GM23338 (cell line): ENCODE measurements around the gene ZNF292. TPM values are rescaled to one million over a fixed set of nuclear protein-coding genes. Genes with fewer than 3 reads are reported as not detected.

Experiments used
- ATAC-seq: fragments of 200-7000 bp; cut with Tn5 transposase; 3 replicates; pipeline ENCODE4 v1.9.1; 2020
- DNase-seq: peaks from one replicate; pipeline ENCODE4 v3.0.0-alpha.2; 2015; ENCODE audit warnings: low spot score
- H2AFZ ChIP-seq: fragments of 200-600 bp; sonication (generic); 2 replicates; pipeline ENCODE4 v1.8.0; 2016; ENCODE audit warnings: antibody characterized with exemption, mild to moderate bottlenecking, moderate library complexity
- H3F3A ChIP-seq: fragments of 200-600 bp; sonication (generic); replicated peaks from 2 replicates; pipeline ENCODE4 v1.8.0; 2017; ENCODE audit warnings: antibody characterized with exemption, mixed run types, low read depth
- H3K27ac ChIP-seq: fragments of 200-600 bp; sonication (generic); 2 replicates; pipeline ENCODE4 v1.6.1; 2016; ENCODE audit warnings: low read depth
- H3K27me3 ChIP-seq: fragments of 200-600 bp; sonication (generic); 2 replicates; pipeline ENCODE4 v1.8.0; 2016; ENCODE audit warnings: mild to moderate bottlenecking, mixed run types, moderate library complexity; ENCODE audit not compliant: insufficient read depth
- H3K36me3 ChIP-seq: fragments of 200-600 bp; sonication (generic); 2 replicates; pipeline ENCODE4 v1.8.0; 2016; ENCODE audit warnings: mild to moderate bottlenecking; ENCODE audit not compliant: insufficient read depth
- H3K4me1 ChIP-seq: fragments of 200-600 bp; sonication (generic); 2 replicates; pipeline ENCODE4 v1.8.0; 2016; ENCODE audit warnings: mild to moderate bottlenecking, moderate library complexity; ENCODE audit not compliant: insufficient read depth
- H3K4me2 ChIP-seq: fragments of 200-600 bp; sonication (generic); 2 replicates; pipeline ENCODE4 v1.7.1; 2017; ENCODE audit warnings: mixed run types
- H3K4me3 ChIP-seq: fragments of 200-600 bp; sonication (generic); 2 replicates; pipeline ENCODE4 v1.6.1; 2016; ENCODE audit warnings: mixed run types
- H3K79me2 ChIP-seq: fragments of 200-600 bp; sonication (generic); replicated peaks from 2 replicates; pipeline ENCODE4 v1.8.0; 2017; ENCODE audit warnings: mild to moderate bottlenecking; ENCODE audit not compliant: insufficient read depth
- H3K9me2 ChIP-seq: fragments of 200-600 bp; sonication (generic); 2 replicates; pipeline ENCODE4 v1.8.0; 2017; ENCODE audit not compliant: insufficient read depth
- H4K20me1 ChIP-seq: fragments of 200-600 bp; sonication (generic); replicated peaks from 2 replicates; pipeline ENCODE4 v1.8.0; 2017; ENCODE audit warnings: mild to moderate bottlenecking; ENCODE audit not compliant: insufficient read depth
- H3K27ac Mint-ChIP-seq: 2 replicates; pipeline ENCODE4 v1.8.0; 2020; ENCODE audit warnings: inconsistent platforms, mild to moderate bottlenecking, moderate library complexity, mixed read lengths
- H3K27me3 Mint-ChIP-seq: 3 replicates; pipeline ENCODE4 v1.8.0; 2022; ENCODE audit warnings: low read depth, mild to moderate bottlenecking, moderate library complexity, mixed read lengths, inconsistent platforms; ENCODE audit not compliant: insufficient read depth, poor library complexity
- H3K36me3 Mint-ChIP-seq: 3 replicates; pipeline ENCODE4 v1.8.0; 2021; ENCODE audit warnings: low read depth, mild to moderate bottlenecking, inconsistent platforms, moderate library complexity, mixed read lengths
- H3K4me1 Mint-ChIP-seq: 3 replicates; pipeline ENCODE4 v1.8.0; 2020; ENCODE audit warnings: mild to moderate bottlenecking, inconsistent platforms, mixed read lengths
- H3K4me3 Mint-ChIP-seq: 3 replicates; pipeline ENCODE4 v1.8.0; 2021; ENCODE audit warnings: moderate library complexity, mild to moderate bottlenecking, inconsistent platforms, mixed read lengths
- H3K9me3 Mint-ChIP-seq: 3 replicates; pipeline ENCODE4 v1.8.0; 2020; ENCODE audit warnings: moderate library complexity, mild to moderate bottlenecking, inconsistent platforms, mixed read lengths
- EZH2 ChIP-seq: fragments of 200-600 bp; sonication (generic); IDR thresholded peaks from one replicate; pipeline ENCODE4 v1.8.0; 2017; ENCODE audit warnings: antibody characterized with exemption, mild to moderate bottlenecking, low read depth; ENCODE audit not compliant: unreplicated experiment
- ZNF114 ChIP-seq: fragments of 250-450 bp; sonication (Bioruptor Pico); IDR thresholded peaks from 2 replicates; pipeline ENCODE4 v1.5.0; 2020; ENCODE audit warnings: mild to moderate bottlenecking, moderate library complexity
- polyA plus RNA-seq: library from polyadenylated mRNA; unstranded; fragments of >200 nt; fragmentation: Nextera tagmentation; extraction: Ambion mirVana; gene quantifications from 2 replicates; pipeline ENCODE4 v1.2.1, GENCODE V29; 2016
- total RNA-seq: library from RNA; depleted of rRNA; stranded (reverse); fragments of >200 nt; shearing (Covaris generic); gene quantifications from 2 replicates; pipeline ENCODE4 v1.2.3, GENCODE V29; 2014
- TF ChIP-seq, protein P1 (sequence below): fragments of 250-450 bp; sonication (Bioruptor Pico); IDR thresholded peaks from 2 replicates; pipeline ENCODE4 v1.5.0; 2020; ENCODE audit warnings: mild to moderate bottlenecking, moderate library complexity
- TF ChIP-seq, protein P2 (sequence below): IDR thresholded peaks from one replicate; pipeline ENCODE4 v1.6.1; 2018; ENCODE audit warnings: antibody characterized with exemption; ENCODE audit not compliant: unreplicated experiment

Gene ZNF292
- total and polyA plus RNA-seq, 2 experiments from 2014 or later = 45.7 to 67.9 TPM

DNA sequence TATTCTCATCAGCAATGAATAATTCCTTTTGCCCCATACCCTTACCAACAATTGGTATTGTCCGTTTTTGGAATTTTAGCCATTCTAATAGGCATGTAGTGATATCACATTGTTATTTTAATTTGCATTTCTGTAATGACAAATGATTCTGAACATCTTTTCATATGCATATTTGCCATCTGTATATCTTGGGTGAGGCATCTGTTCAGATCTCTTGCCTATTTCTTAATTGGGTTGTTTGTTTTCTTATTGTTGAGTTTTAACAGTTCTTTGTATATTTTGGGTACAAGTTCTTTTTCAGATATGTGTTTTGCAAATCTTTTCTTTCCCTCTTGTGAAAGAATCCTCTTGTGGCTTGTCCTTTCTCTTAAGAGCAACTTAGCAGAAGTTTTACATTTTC, 69.6 kb downstream of the ZNF292 start (continued):
- TF ChIP-seq, protein P1, sequence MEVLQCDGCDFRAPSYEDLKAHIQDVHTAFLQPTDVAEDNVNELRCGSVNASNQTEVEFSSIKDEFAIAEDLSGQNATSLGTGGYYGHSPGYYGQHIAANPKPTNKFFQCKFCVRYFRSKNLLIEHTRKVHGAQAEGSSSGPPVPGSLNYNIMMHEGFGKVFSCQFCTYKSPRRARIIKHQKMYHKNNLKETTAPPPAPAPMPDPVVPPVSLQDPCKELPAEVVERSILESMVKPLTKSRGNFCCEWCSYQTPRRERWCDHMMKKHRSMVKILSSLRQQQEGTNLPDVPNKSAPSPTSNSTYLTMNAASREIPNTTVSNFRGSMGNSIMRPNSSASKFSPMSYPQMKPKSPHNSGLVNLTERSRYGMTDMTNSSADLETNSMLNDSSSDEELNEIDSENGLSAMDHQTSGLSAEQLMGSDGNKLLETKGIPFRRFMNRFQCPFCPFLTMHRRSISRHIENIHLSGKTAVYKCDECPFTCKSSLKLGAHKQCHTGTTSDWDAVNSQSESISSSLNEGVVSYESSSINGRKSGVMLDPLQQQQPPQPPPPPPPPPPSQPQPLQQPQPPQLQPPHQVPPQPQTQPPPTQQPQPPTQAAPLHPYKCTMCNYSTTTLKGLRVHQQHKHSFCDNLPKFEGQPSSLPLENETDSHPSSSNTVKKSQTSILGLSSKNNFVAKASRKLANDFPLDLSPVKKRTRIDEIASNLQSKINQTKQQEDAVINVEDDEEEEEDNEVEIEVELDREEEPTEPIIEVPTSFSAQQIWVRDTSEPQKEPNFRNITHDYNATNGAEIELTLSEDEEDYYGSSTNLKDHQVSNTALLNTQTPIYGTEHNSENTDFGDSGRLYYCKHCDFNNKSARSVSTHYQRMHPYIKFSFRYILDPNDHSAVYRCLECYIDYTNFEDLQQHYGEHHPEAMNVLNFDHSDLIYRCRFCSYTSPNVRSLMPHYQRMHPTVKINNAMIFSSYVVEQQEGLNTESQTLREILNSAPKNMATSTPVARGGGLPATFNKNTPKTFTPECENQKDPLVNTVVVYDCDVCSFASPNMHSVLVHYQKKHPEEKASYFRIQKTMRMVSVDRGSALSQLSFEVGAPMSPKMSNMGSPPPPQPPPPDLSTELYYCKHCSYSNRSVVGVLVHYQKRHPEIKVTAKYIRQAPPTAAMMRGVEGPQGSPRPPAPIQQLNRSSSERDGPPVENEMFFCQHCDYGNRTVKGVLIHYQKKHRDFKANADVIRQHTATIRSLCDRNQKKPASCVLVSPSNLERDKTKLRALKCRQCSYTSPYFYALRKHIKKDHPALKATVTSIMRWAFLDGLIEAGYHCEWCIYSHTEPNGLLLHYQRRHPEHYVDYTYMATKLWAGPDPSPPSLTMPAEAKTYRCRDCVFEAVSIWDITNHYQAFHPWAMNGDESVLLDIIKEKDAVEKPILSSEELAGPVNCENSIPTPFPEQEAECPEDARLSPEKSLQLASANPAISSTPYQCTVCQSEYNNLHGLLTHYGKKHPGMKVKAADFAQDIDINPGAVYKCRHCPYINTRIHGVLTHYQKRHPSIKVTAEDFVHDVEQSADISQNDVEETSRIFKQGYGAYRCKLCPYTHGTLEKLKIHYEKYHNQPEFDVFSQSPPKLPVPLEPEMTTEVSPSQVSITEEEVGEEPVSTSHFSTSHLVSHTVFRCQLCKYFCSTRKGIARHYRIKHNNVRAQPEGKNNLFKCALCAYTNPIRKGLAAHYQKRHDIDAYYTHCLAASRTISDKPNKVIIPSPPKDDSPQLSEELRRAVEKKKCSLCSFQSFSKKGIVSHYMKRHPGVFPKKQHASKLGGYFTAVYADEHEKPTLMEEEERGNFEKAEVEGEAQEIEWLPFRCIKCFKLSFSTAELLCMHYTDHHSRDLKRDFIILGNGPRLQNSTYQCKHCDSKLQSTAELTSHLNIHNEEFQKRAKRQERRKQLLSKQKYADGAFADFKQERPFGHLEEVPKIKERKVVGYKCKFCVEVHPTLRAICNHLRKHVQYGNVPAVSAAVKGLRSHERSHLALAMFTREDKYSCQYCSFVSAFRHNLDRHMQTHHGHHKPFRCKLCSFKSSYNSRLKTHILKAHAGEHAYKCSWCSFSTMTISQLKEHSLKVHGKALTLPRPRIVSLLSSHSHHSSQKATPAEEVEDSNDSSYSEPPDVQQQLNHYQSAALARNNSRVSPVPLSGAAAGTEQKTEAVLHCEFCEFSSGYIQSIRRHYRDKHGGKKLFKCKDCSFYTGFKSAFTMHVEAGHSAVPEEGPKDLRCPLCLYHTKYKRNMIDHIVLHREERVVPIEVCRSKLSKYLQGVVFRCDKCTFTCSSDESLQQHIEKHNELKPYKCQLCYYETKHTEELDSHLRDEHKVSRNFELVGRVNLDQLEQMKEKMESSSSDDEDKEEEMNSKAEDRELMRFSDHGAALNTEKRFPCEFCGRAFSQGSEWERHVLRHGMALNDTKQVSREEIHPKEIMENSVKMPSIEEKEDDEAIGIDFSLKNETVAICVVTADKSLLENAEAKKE = no peak

DNA sequence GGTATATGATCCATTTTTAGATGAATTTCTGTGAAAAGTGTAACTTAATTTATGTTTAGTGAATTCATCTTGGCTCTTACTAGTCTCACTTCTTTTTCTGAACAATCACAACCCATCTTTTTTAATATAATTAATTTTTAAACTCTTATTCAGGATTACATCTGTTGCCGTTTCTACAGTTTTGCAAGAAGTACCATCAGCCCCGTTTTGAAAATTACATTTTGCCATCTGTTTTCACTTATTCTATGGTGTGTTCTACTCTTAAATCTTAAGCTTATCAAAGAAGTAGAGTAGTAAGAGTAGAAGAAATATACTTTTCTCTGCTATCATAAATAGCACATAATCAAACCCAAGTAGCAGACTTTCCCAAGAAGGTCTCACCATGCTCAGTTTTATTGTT, 70.1 kb downstream of the ZNF292 start:
- Mint-ChIP-seq H3K36me3 (peaks cover 61% of the 10 kb centered on the region), H3K4me3 (no peak overlapping the region)

More for the DNA sequence above, 70.1 kb downstream of the ZNF292 start:
- TF ChIP-seq ZNF114 (CRISPR knock-in tag) (no peak), EZH2 (no peak)
- TF ChIP-seq, protein P2, sequence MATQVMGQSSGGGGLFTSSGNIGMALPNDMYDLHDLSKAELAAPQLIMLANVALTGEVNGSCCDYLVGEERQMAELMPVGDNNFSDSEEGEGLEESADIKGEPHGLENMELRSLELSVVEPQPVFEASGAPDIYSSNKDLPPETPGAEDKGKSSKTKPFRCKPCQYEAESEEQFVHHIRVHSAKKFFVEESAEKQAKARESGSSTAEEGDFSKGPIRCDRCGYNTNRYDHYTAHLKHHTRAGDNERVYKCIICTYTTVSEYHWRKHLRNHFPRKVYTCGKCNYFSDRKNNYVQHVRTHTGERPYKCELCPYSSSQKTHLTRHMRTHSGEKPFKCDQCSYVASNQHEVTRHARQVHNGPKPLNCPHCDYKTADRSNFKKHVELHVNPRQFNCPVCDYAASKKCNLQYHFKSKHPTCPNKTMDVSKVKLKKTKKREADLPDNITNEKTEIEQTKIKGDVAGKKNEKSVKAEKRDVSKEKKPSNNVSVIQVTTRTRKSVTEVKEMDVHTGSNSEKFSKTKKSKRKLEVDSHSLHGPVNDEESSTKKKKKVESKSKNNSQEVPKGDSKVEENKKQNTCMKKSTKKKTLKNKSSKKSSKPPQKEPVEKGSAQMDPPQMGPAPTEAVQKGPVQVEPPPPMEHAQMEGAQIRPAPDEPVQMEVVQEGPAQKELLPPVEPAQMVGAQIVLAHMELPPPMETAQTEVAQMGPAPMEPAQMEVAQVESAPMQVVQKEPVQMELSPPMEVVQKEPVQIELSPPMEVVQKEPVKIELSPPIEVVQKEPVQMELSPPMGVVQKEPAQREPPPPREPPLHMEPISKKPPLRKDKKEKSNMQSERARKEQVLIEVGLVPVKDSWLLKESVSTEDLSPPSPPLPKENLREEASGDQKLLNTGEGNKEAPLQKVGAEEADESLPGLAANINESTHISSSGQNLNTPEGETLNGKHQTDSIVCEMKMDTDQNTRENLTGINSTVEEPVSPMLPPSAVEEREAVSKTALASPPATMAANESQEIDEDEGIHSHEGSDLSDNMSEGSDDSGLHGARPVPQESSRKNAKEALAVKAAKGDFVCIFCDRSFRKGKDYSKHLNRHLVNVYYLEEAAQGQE = no peak
- no peak overlapping the region for H2AFZ ChIP-seq
- H3K36me3 ChIP-seq = peaks cover 5% of the 10 kb centered on the region; the same call in 1 of the 2 replicates
- H3K27me3 Mint-ChIP-seq = no peaks in the 10 kb centered on the region
- no peaks in the 10 kb centered on the region for H3F3A ChIP-seq
- 0 out of 2 replicates have a peak, but pooled peaks cover 2% of the 10 kb centered on the region for H4K20me1 ChIP-seq
- H3K9me3 Mint-ChIP-seq = no peaks in the 10 kb centered on the region
- ATAC-seq (no peak), DNase-seq (no peak)
- peaks cover 2% of the 10 kb centered on the region; the same call in 1 of the 2 replicates for H3K4me1 ChIP-seq
- peaks cover 22% of the 10 kb centered on the region for H3K79me2 ChIP-seq
- H3K4me2 ChIP-seq = no peak overlapping the region
- H3K27ac Mint-ChIP-seq = 0 out of 2 replicates have a peak overlapping the region, but pooled peaks have one; percentile 15
- H3K4me3 ChIP-seq = no peak overlapping the region
- no peak overlapping the region for H3K27ac ChIP-seq
- no peaks in the 10 kb centered on the region for H3K27me3 ChIP-seq
- no peaks in the 10 kb centered on the region for H3K9me2 ChIP-seq
- peaks cover 11% of the 10 kb centered on the region; the same call in 2 of the 3 replicates for H3K4me1 Mint-ChIP-seq
